PC-3 (cell line): ENCODE data around the gene DBNDD1. TPM values are rescaled to one million over a fixed set of nuclear protein-coding genes. Genes with fewer than 3 reads are reported as not detected.

Experiments used
- ATAC-seq: fragments of 200-7000 bp; cut with Tn5 transposase; 2 replicates; pipeline ENCODE4 v1.9.1; 2020; ENCODE audit warnings: mild to moderate bottlenecking, moderate library complexity
- BruUV-seq: library from RNA; stranded (reverse); fragments of 400-500 nt; replicated peaks from 2 replicates; lab custom pipeline; 2021; lab: Mats Ljungman, UMichigan
- CTCF ChIA-PET: fragments of 300-600 bp; sonication (Branson Sonifier 250); formaldehyde crosslinking; loops from one replicate; lab custom pipeline; 2022; ENCODE audit warnings: antibody characterized with exemption; lab: Charles Lee
- POLR2A ChIA-PET: fragments of 300-600 bp; sonication (Branson Sonifier 250); formaldehyde crosslinking; loops from one replicate; lab custom pipeline; 2022; ENCODE audit warnings: antibody characterized with exemption; ENCODE audit not compliant: unreplicated experiment; lab: Charles Lee
- DNase-seq: peaks from one replicate; pipeline ENCODE4 v3.0.0-alpha.2; 2015
- H2AFZ ChIP-seq: fragments of 300-600 bp; sonication (generic); 2 replicates; pipeline ENCODE4 v1.6.0; 2016; ENCODE audit warnings: antibody characterized with exemption, low read length
- H3F3A ChIP-seq: fragments of 300-600 bp; sonication (generic); one replicate; pipeline ENCODE4 v1.6.0; 2017; ENCODE audit warnings: antibody characterized with exemption, low read length, control low read depth, mild to moderate bottlenecking; ENCODE audit not compliant: unreplicated experiment
- H3K27ac ChIP-seq: fragments of 300-600 bp; sonication (generic); 2 replicates; pipeline ENCODE4 v1.5.1; 2016; ENCODE audit warnings: mild to moderate bottlenecking, low read length
- H3K27me3 ChIP-seq: fragments of 300-600 bp; sonication (generic); 2 replicates; pipeline ENCODE4 v1.6.1; 2016; ENCODE audit warnings: low read length, mixed read lengths
- H3K36me3 ChIP-seq: fragments of 300-600 bp; sonication (generic); 2 replicates; pipeline ENCODE4 v1.6.1; 2016; ENCODE audit warnings: low read depth, mixed run types, low read length, mixed read lengths
- H3K4me1 ChIP-seq: fragments of 300-600 bp; sonication (generic); 2 replicates; pipeline ENCODE4 v1.5.1; 2016; ENCODE audit warnings: low read length; ENCODE audit not compliant: insufficient read depth
- H3K4me2 ChIP-seq: fragments of 300-600 bp; sonication (generic); 2 replicates; pipeline ENCODE4 v1.6.0; 2016; ENCODE audit warnings: low read length
- H3K4me3 ChIP-seq: fragments of 300-600 bp; sonication (generic); 2 replicates; pipeline ENCODE4 v1.5.1; 2016; ENCODE audit warnings: mild to moderate bottlenecking, low read length, mixed read lengths
- H3K79me2 ChIP-seq: fragments of 300-600 bp; sonication (generic); 2 replicates; pipeline ENCODE4 v1.6.1; 2017; ENCODE audit warnings: low read length, mixed read lengths
- H3K9ac ChIP-seq: fragments of 300-600 bp; sonication (generic); 2 replicates; pipeline ENCODE4 v1.6.0; 2016; ENCODE audit warnings: mild to moderate bottlenecking, low read length
- H3K9me2 ChIP-seq: fragments of 300-600 bp; sonication (generic); replicated peaks from 2 replicates; pipeline ENCODE4 v1.6.1; 2016; ENCODE audit warnings: mixed run types, low read length, mixed read lengths
- H3K9me3 ChIP-seq: fragments of 300-600 bp; sonication (generic); 2 replicates; pipeline ENCODE4 v1.6.1; 2016; ENCODE audit warnings: low read length, mixed read lengths
- H4K20me1 ChIP-seq: fragments of 300-600 bp; sonication (generic); 2 replicates; pipeline ENCODE4 v1.6.1; 2016; ENCODE audit warnings: low read length, mixed read lengths
- EZH2 ChIP-seq: fragments of 300-600 bp; sonication (generic); IDR thresholded peaks from one replicate; pipeline ENCODE4 v1.6.1; 2017; ENCODE audit warnings: antibody characterized with exemption, mild to moderate bottlenecking, low read length; ENCODE audit not compliant: unreplicated experiment
- EZH2phosphoT487 ChIP-seq: fragments of 300-600 bp; sonication (generic); IDR thresholded peaks from 2 replicates; pipeline ENCODE4 v1.6.1; 2018; ENCODE audit warnings: mild to moderate bottlenecking, antibody characterized with exemption, low read length, borderline replicate concordance
- intact Hi-C: fragments of 100-400 bp; cut with micrococcal nuclease; formaldehyde crosslinking; loops from 2 replicates; pipeline ENCODE4 v1.9.0; 2023
- total RNA-seq: library from RNA; depleted of rRNA; stranded (reverse); fragments of >200 nt; gene quantifications from 2 replicates; pipeline ENCODE4 v1.2.3, GENCODE V29; 2014
- TF ChIP-seq, protein P1 (sequence below): fragments of 300-600 bp; sonication (generic); conservative IDR thresholded peaks from 2 replicates; pipeline ENCODE4 v1.5.1; 2017; ENCODE audit warnings: antibody characterized with exemption, low read depth, mild to moderate bottlenecking, low read length

Gene DBNDD1
- total RNA-seq, 1 experiment from 2014 or later = 21.1 TPM

DNA sequence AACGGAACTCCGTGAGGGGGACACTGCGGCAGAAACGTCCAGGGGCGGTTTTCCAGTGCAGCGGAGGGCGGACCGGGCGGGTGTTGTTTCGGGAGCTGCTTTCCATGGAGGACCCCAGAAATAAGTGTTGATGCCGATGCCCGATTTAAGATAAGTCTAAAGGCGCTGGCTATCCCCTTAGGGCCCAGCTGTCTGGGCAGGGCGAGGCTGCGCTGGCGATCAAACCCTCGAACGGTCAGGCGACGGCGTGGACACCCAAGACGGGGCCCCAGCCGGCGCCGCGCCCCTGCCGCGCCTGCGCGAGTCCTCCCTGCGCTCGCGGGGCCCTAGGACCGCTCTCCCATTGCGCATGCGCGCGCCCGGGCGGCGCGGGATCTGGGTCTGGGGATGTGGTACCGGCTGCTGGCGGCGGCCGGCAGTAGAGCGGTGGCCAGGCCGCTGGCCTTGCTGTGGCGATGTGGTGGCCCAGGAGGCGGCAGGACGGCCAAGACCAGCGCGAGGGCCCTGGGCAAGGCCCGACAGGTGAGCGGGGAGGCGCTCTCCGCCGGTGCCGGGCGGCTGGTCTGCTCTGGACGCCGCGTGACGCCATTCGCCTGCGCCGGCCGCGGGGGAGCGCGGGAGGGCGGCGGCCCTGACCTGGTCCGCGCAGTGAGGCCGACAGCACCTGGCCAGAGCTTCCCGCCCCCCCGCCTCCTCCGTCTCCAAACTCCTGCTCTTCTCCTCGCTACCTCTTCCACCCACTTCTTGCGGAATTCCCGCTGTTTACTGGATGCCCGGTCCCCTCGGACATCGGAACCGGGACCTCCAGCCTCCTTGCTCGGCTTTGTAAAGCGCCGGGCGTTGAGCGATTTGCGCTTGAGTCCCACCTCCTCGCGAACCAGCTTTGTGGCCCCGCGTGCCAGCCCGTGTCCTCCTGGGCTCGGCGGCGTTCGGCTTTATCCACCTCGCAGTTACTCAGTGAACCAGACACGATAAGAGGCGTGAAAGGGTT is 46.7 kb downstream of the DBNDD1 start:
- intact Hi-C loops = no loop called here
- H3K4me1 ChIP-seq = peaks cover 13% of the 10 kb centered on the region
- POLR2A ChIA-PET = interaction anchor here (0.6 kb wide), 1 partner anchor 286 kb away, joined by 3 read pairs; the partner anchor contains the start of gene CDK10
- H3K4me3 ChIP-seq = peak overlapping the region; percentile 98
- peaks cover 56% of the 10 kb centered on the region for H3K79me2 ChIP-seq
- 0 out of 2 replicates have a peak, but pooled peaks cover 4% of the 10 kb centered on the region for H3K36me3 ChIP-seq
- TF ChIP-seq EZH2phosphoT487 (no peak), EZH2 (no peak)
- TF ChIP-seq, protein P1, sequence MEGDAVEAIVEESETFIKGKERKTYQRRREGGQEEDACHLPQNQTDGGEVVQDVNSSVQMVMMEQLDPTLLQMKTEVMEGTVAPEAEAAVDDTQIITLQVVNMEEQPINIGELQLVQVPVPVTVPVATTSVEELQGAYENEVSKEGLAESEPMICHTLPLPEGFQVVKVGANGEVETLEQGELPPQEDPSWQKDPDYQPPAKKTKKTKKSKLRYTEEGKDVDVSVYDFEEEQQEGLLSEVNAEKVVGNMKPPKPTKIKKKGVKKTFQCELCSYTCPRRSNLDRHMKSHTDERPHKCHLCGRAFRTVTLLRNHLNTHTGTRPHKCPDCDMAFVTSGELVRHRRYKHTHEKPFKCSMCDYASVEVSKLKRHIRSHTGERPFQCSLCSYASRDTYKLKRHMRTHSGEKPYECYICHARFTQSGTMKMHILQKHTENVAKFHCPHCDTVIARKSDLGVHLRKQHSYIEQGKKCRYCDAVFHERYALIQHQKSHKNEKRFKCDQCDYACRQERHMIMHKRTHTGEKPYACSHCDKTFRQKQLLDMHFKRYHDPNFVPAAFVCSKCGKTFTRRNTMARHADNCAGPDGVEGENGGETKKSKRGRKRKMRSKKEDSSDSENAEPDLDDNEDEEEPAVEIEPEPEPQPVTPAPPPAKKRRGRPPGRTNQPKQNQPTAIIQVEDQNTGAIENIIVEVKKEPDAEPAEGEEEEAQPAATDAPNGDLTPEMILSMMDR = no peak
- no peaks in the 10 kb centered on the region for H4K20me1 ChIP-seq
- H2AFZ ChIP-seq = peak overlapping the region; percentile 97
- CTCF ChIA-PET = no interaction called here
- peak overlapping the region; percentile 96 for H3K4me2 ChIP-seq
- ATAC-seq (peak; percentile 93), DNase-seq (peak; percentile 87)
- H3K9ac ChIP-seq = peak overlapping the region; percentile 99
- H3K9me3 ChIP-seq = no peaks in the 10 kb centered on the region
- H3K27ac ChIP-seq = peak overlapping the region; percentile 79
- no peaks in the 10 kb centered on the region for H3K27me3 ChIP-seq
- BruUV-seq = no TSS peak
- H3F3A ChIP-seq = no peaks in the 10 kb centered on the region
- no peaks in the 10 kb centered on the region for H3K9me2 ChIP-seq

DNA sequence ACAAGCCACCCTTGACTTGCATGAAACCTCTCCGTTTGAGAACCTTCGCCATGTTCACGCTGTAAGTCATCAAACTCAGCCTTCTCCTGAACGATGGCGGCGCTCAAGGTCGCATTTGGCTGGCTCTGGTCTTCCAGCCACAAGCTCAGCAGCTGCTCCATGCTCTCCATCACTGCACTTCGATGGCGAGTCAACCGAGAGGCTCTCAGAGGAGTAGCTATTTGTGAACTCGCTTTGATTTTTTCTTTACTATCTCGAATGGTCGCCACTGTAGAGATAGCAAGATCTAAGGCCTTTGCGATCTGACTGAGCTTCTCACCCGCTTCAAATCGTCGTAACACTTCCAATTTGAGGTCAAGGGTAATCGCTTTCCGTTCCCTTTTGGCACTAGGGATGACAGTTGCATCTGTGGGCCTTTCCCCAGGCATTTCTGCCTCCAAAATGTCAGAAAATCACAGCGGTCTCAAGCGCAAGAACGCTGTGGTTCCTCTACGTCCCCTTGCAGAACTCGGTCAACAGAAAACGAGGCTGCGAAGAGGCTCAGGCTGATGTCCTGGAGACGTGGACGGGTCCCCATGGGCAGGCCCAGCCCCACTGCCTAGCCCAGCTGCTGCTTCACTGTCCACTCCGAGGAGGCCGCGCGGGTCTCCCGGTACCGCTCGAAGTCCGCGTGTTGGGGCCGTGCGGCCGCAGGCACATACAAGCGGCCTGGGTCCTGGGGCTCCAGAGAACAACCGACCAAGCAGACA is 47.6 kb downstream of the DBNDD1 start:
- H3K9ac ChIP-seq = peak overlapping the region; percentile 99
- no peak for DNase-seq
- POLR2A ChIA-PET = no interaction called here
- no peaks in the 10 kb centered on the region for H3K36me3 ChIP-seq
- ATAC-seq = no peak
- H3K9me3 ChIP-seq = no peaks in the 10 kb centered on the region
- peaks cover 51% of the 10 kb centered on the region for H3K79me2 ChIP-seq
- BruUV-seq = TSS peak; percentile 80
- CTCF ChIA-PET = no interaction called here
- no peak for TF ChIP-seq EZH2phosphoT487
- TF ChIP-seq, protein P1 = no peak
- no peaks in the 10 kb centered on the region for H3F3A ChIP-seq
- peak overlapping the region; percentile 97 for H2AFZ ChIP-seq
- H3K27me3 ChIP-seq = no peaks in the 10 kb centered on the region
- H3K9me2 ChIP-seq = no peaks in the 10 kb centered on the region
- no peaks in the 10 kb centered on the region for H4K20me1 ChIP-seq
- peak overlapping the region; percentile 79; the same call in 1 of the 2 replicates for H3K27ac ChIP-seq
- peak overlapping the region; percentile 96 for H3K4me2 ChIP-seq
- intact Hi-C loops = no loop called here
- peak overlapping the region; percentile 98 for H3K4me3 ChIP-seq
- H3K4me1 ChIP-seq = peaks cover 13% of the 10 kb centered on the region
